ENCODE measurements around the gene RPL3. TPM values are rescaled to one million over a fixed set of nuclear protein-coding genes. Genes with fewer than 3 reads are reported as not detected.

The RPL3 gene
- total RNA-seq (2,627 and 3,935 TPM in 2 replicates), polyA plus RNA-seq (2,773 and 2,862 TPM in 2 replicates), polyA minus RNA-seq (ENCODE audit: low replicate concordance) (1,108 and 1,634 TPM in 2 replicates)
- polyA plus RNA-seq (2012), result 2,320 and 2,565 TPM in 2 replicates

GRCh38 chr22:39319284-39320022, at the start of gene RPL3:
Gene RPL3 (minus strand): TSS chr22:39319623. CDS start chr22:39319597, 26 bp downstream.
- H3K27ac ChIP-seq (ENCODE audit: insufficient read depth, low read length), result peak within 1 kb of the TSS; percentile 90
- peak; percentile 98 to 99 for DNase-seq (ENCODE audit: low read depth in 2 of 2)
- H3K4me2 ChIP-seq (ENCODE audit: extremely low read depth, insufficient read depth, low read length), result peak within 1 kb of the TSS; percentile 97
- peaks cover 25% of the 10 kb centered on the region for H3K36me3 ChIP-seq (ENCODE audit: control insufficient read depth, insufficient read depth, low read length)
- H3K4me3 ChIP-seq (replicated peaks in 1 of 4; ENCODE audit: control extremely low read depth in 1 of 4, insufficient read depth in 1 of 4, low read depth in 3 of 4, low read length in 4 of 4), result peak within 1 kb of the TSS; percentile 70 to 96 (median 90)
- H4K20me1 ChIP-seq (ENCODE audit: control insufficient read depth, extremely low read depth, insufficient read depth, low read length), result peaks cover 2% of the 10 kb centered on the region
- H3K9ac ChIP-seq (ENCODE audit: insufficient read depth, low read length), result peak within 1 kb of the TSS; percentile 64
- TF ChIP-seq CTCF (conservative IDR thresholded peaks at IDR 0.05 in 1 of 2, IDR thresholded peaks at IDR 0.05 in 1 of 2; ENCODE audit: low read depth in 1 of 2, low read length in 2 of 2), result peak in 1 of 2 donors; percentile 2
- no peak for TF ChIP-seq EZH2 (IDR thresholded peaks at IDR 0.05; ENCODE audit: low read length, missing control alignments)
- H3K4me1 ChIP-seq (ENCODE audit: control insufficient read depth, extremely low read depth, insufficient read depth, low read length), result peaks cover 13% of the 10 kb centered on the region
- peak within 1 kb of the TSS; percentile 39 for H2AFZ ChIP-seq (ENCODE audit: low read length)
- no peaks in the 10 kb centered on the region for H3K27me3 ChIP-seq (ENCODE audit: control insufficient read depth, insufficient read depth, low read length)
- H3K9me3 ChIP-seq (ENCODE audit: control insufficient read depth, insufficient read depth, low read depth, low read length), result no peaks in the 10 kb centered on the region
- peaks cover 48% of the 10 kb centered on the region for H3K79me2 ChIP-seq (ENCODE audit: control insufficient read depth, insufficient read depth, low read length)

- Histone ChIP-seq H3K36me3 (ENCODE audit: control insufficient read depth, insufficient read depth, low read length) (no peaks in the 10 kb centered on the region), H3K4me2 (ENCODE audit: extremely low read depth, insufficient read depth, low read length) (no peak overlapping the region), H3K27me3 (ENCODE audit: control insufficient read depth, insufficient read depth, low read length) (no peaks in the 10 kb centered on the region), H3K27ac (ENCODE audit: insufficient read depth, low read length) (no peak overlapping the region), H3K4me3 (replicated peaks in 1 of 4; ENCODE audit: control extremely low read depth in 1 of 4, insufficient read depth in 1 of 4, low read depth in 3 of 4, low read length in 4 of 4) (no peak overlapping the region), H3K9me3 (ENCODE audit: control insufficient read depth, insufficient read depth, low read depth, low read length) (no peaks in the 10 kb centered on the region), H4K20me1 (ENCODE audit: control insufficient read depth, extremely low read depth, insufficient read depth, low read length) (no peaks in the 10 kb centered on the region), H3K79me2 (ENCODE audit: control insufficient read depth, insufficient read depth, low read length) (no peaks in the 10 kb centered on the region), H3K4me1 (ENCODE audit: control insufficient read depth, extremely low read depth, insufficient read depth, low read length) (no peaks in the 10 kb centered on the region), H3K9ac (ENCODE audit: insufficient read depth, low read length) (no peak overlapping the region), H2AFZ (ENCODE audit: low read length) (no peak overlapping the region)
- TF ChIP-seq EZH2 (IDR thresholded peaks at IDR 0.05; ENCODE audit: low read length, missing control alignments) (no peak), CTCF (conservative IDR thresholded peaks at IDR 0.05 in 1 of 2, IDR thresholded peaks at IDR 0.05 in 1 of 2; ENCODE audit: low read depth in 1 of 2, low read length in 2 of 2) (no peak)
- no peak for DNase-seq (ENCODE audit: low read depth in 2 of 2)
These were observed 49.8 kb upstream of the RPL3 start for GRCh38 chr22:39369186-39369585.

GRCh38 chr22:39368461-39368911, 49.1 kb upstream of the RPL3 start:
- Histone ChIP-seq H3K4me3 (replicated peaks in 1 of 4; ENCODE audit: control extremely low read depth in 1 of 4, insufficient read depth in 1 of 4, low read depth in 3 of 4, low read length in 4 of 4) (no peak overlapping the region), H3K4me2 (ENCODE audit: extremely low read depth, insufficient read depth, low read length) (no peak overlapping the region), H3K9me3 (ENCODE audit: control insufficient read depth, insufficient read depth, low read depth, low read length) (no peaks in the 10 kb centered on the region), H3K36me3 (ENCODE audit: control insufficient read depth, insufficient read depth, low read length) (no peaks in the 10 kb centered on the region), H4K20me1 (ENCODE audit: control insufficient read depth, extremely low read depth, insufficient read depth, low read length) (no peaks in the 10 kb centered on the region), H2AFZ (ENCODE audit: low read length) (no peak overlapping the region), H3K27ac (ENCODE audit: insufficient read depth, low read length) (no peak overlapping the region), H3K4me1 (ENCODE audit: control insufficient read depth, extremely low read depth, insufficient read depth, low read length) (no peaks in the 10 kb centered on the region), H3K9ac (ENCODE audit: insufficient read depth, low read length) (no peak overlapping the region), H3K27me3 (ENCODE audit: control insufficient read depth, insufficient read depth, low read length) (no peaks in the 10 kb centered on the region), H3K79me2 (ENCODE audit: control insufficient read depth, insufficient read depth, low read length) (no peaks in the 10 kb centered on the region)
- TF ChIP-seq CTCF (conservative IDR thresholded peaks at IDR 0.05 in 1 of 2, IDR thresholded peaks at IDR 0.05 in 1 of 2; ENCODE audit: low read depth in 1 of 2, low read length in 2 of 2) (no peak), EZH2 (IDR thresholded peaks at IDR 0.05; ENCODE audit: low read length, missing control alignments) (no peak)
- DNase-seq (ENCODE audit: low read depth in 2 of 2), result no peak

All from fibroblast of lung (primary cell).